COR-L47 (cell line): ENCODE data around the gene EXOC7.

Experiments
- DNase-seq: peaks from one replicate; lab custom pipeline; 2025; lab: John Stamatoyannopoulos, UW

EXOC7 gene

GRCh38 chr17:76039121-76039520 lies 64.5 kb downstream of the EXOC7 start:
- no peak for DNase-seq

DNA sequence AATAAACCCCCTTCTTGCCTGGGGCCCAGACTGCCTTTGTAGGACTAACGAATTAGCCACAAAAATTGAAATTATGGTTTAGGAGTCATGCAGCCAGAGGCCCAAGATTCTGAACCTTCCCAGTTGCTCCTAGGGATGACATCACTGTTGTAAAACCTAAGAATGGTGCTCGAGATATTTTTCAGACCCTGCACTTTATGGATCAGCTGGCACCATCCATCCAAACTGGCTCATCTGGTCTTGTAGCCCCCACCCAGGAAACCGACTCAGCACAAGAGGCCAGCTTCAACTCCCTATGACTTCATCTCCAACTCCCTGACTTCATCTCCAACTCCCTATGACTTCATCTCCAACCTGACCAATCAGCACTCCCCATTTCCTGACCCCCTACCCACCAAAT lies 65.5 kb downstream of the EXOC7 start:
- no peak for DNase-seq

GRCh38 chr17:76036497-76037261 lies 66.9 kb downstream of the EXOC7 start:
- DNase-seq = no peak

- DNase-seq = no peak
These were observed 68.9 kb downstream of the EXOC7 start for GRCh38 chr17:76034428-76035350.

GRCh38 chr17:76033139-76033538 lies 70.4 kb downstream of the EXOC7 start:
- DNase-seq = no peak

GRCh38 chr17:76032780-76033108 lies 70.8 kb downstream of the EXOC7 start:
- no peak for DNase-seq

- peak; percentile 91 for DNase-seq
These were observed 71.4 kb downstream of the EXOC7 start for GRCh38 chr17:76032073-76032779.
